H1 (cell line): ENCODE results near the gene GABRR2. TPM values are rescaled to one million over a fixed set of nuclear protein-coding genes. Genes with fewer than 3 reads are reported as not detected.

Experiments used
- CTCF ChIA-PET: fragments of 300-600 bp; sonication (Branson Sonifier 250); formaldehyde crosslinking; loops from one replicate; lab custom pipeline; 2021; ENCODE audit not compliant: partially characterized antibody; lab: Charles Lee
- POLR2A ChIA-PET: fragments of 300-600 bp; sonication (Branson Sonifier 250); formaldehyde crosslinking; loops from one replicate; lab custom pipeline; 2021; ENCODE audit warnings: inconsistent platforms; ENCODE audit not compliant: partially characterized antibody; lab: Charles Lee
- DNase-seq, 2 experiments: peaks; one replicate each; pipeline versions ENCODE4 v3.0.0 to v3.0.0-alpha.2; 2010 to 2022; ENCODE audit warnings: low spot score in 2 of 2, low read depth in 1 of 2, mixed read lengths in 1 of 2
- FAIRE-seq: peaks from 2 replicates; lab custom pipeline; 2011; peaks lifted over from hg19 to GRCh38; lab: Jason Lieb, UNC
- H2AFZ ChIP-seq: 2 replicates; pipeline ENCODE4 v1.8.1; 2012; ENCODE audit warnings: low read length, inconsistent platforms
- H2AK5ac ChIP-seq: 2 replicates; pipeline ENCODE4 v1.6.1; 2013; ENCODE audit warnings: low read depth, low read length
- H2BK120ac ChIP-seq: replicated peaks from 2 replicates; pipeline ENCODE3; 2013; ENCODE audit warnings: low read depth, low read length, inconsistent platforms
- H2BK12ac ChIP-seq: 2 replicates; pipeline ENCODE4 v1.6.1; 2013; ENCODE audit warnings: low read depth, low read length
- H2BK15ac ChIP-seq: 2 replicates; pipeline ENCODE4 v1.6.1; 2013; ENCODE audit warnings: low read length
- H2BK20ac ChIP-seq: 2 replicates; pipeline ENCODE4 v1.6.1; 2013; ENCODE audit warnings: low read length
- H2BK5ac ChIP-seq: 2 replicates; pipeline ENCODE4 v1.6.1; 2013; ENCODE audit warnings: low read depth, low read length
- H3K14ac ChIP-seq: 2 replicates; pipeline ENCODE4 v1.6.1; 2013; ENCODE audit warnings: inconsistent platforms; ENCODE audit not compliant: insufficient read length
- H3K18ac ChIP-seq: 2 replicates; pipeline ENCODE4 v1.6.1; 2013; ENCODE audit warnings: low read length; ENCODE audit errors: extremely low read depth
- H3K23ac ChIP-seq: 2 replicates; pipeline ENCODE4 v1.6.1; 2013; ENCODE audit warnings: inconsistent platforms; ENCODE audit not compliant: insufficient read length
- H3K23me2 ChIP-seq: 2 replicates; pipeline ENCODE4 v1.6.1; 2013; ENCODE audit warnings: low read depth, low read length
- H3K27ac ChIP-seq: 2 replicates; pipeline ENCODE4 v1.6.1; 2011; ENCODE audit warnings: low read depth, low read length, inconsistent platforms
- H3K27me3 ChIP-seq, 4 experiments: replicated peaks in 1 of 4; 1 replicate in 1 of 4; 2 replicates in 3 of 4; pipeline versions ENCODE4 v1.6.1 to v1.8.1; 2011 to 2013; ENCODE audit warnings: low read length in 3 of 4, mild to moderate bottlenecking in 3 of 4, inconsistent platforms in 2 of 4, mixed read lengths in 2 of 4, moderate library complexity in 1 of 4; ENCODE audit not compliant: control insufficient read depth in 3 of 4, insufficient read depth in 3 of 4; ENCODE audit errors: extremely low read depth in 1 of 4
- H3K36me3 ChIP-seq, 4 experiments: 2 replicates each; pipeline versions ENCODE4 v1.6.1 to v1.8.1; 2011 to 2013; ENCODE audit warnings: mild to moderate bottlenecking in 4 of 4, low read length in 3 of 4, moderate library complexity in 2 of 4, control low read depth in 1 of 4, inconsistent platforms in 1 of 4; ENCODE audit not compliant: insufficient read depth in 4 of 4, control insufficient read depth in 2 of 4
- H3K4ac ChIP-seq: replicated peaks from 2 replicates; pipeline ENCODE3; 2013; ENCODE audit warnings: low read length, low read depth, mixed read lengths, inconsistent platforms; ENCODE audit not compliant: insufficient read length
- H3K4me1 ChIP-seq, 4 experiments: replicated peaks in 1 of 4; 1 replicate in 1 of 4; 2 replicates in 3 of 4; pipeline versions ENCODE4 v1.6.1 to v1.8.1; 2011 to 2013; ENCODE audit warnings: low read length in 3 of 4, inconsistent platforms in 2 of 4, mixed read lengths in 1 of 4; ENCODE audit not compliant: insufficient read depth in 4 of 4, control insufficient read depth in 3 of 4
- H3K4me2 ChIP-seq, 2 experiments: 2 replicates each; pipeline versions ENCODE4 v1.6.1 to v1.8.1; 2011 to 2013; ENCODE audit warnings: low read depth in 2 of 2, low read length in 2 of 2, control low read depth in 1 of 2, inconsistent platforms in 1 of 2, mild to moderate bottlenecking in 1 of 2; ENCODE audit not compliant: insufficient read depth in 1 of 2
- H3K4me3 ChIP-seq, 4 experiments: fragments of 200-600, 300-600 bp in 1 of 4; sonication (generic), shearing (Covaris generic), sonication (Bioruptor Twin) in 1 of 4; 2 replicates each; pipeline versions ENCODE4 v1.5.1 to v1.8.1; 2011 to 2016; ENCODE audit warnings: low read length in 4 of 4, low read depth in 3 of 4, control low read depth in 2 of 4, inconsistent platforms in 2 of 4, mild to moderate bottlenecking in 2 of 4, mixed read lengths in 1 of 4, moderate library complexity in 1 of 4; ENCODE audit not compliant: insufficient read depth in 2 of 4; ENCODE audit errors: extremely low read depth in 1 of 4
- H3K56ac ChIP-seq: replicated peaks from 2 replicates; pipeline ENCODE3; 2013; ENCODE audit warnings: low read depth, mild to moderate bottlenecking, mixed read lengths, low read length, inconsistent platforms; ENCODE audit not compliant: insufficient read length
- H3K79me1 ChIP-seq: 2 replicates; pipeline ENCODE4 v1.6.1; 2013; ENCODE audit warnings: low read depth, low read length, control low read depth
- H3K79me2 ChIP-seq, 2 experiments: 2 replicates each; pipeline versions ENCODE4 v1.6.1 to v1.8.1; 2012 to 2013; ENCODE audit warnings: low read length in 2 of 2, mild to moderate bottlenecking in 2 of 2, inconsistent platforms in 1 of 2; ENCODE audit not compliant: insufficient read depth in 2 of 2, control insufficient read depth in 1 of 2
- H3K9ac ChIP-seq, 4 experiments: replicated peaks in 1 of 4; 1 replicate in 1 of 4; 2 replicates in 3 of 4; pipeline versions ENCODE4 v1.6.1 to v1.8.1; 2011 to 2013; ENCODE audit warnings: low read depth in 3 of 4, low read length in 3 of 4, control low read depth in 2 of 4, mild to moderate bottlenecking in 2 of 4, moderate library complexity in 2 of 4, inconsistent platforms in 1 of 4; ENCODE audit errors: extremely low read depth in 1 of 4
- H3K9me3 ChIP-seq, 2 experiments: 2 replicates each; pipeline versions ENCODE4 v1.6.1 to v1.8.1; 2012 to 2013; ENCODE audit warnings: mild to moderate bottlenecking in 2 of 2, moderate library complexity in 2 of 2, control low read depth in 1 of 2, inconsistent platforms in 1 of 2, low read depth in 1 of 2, low read length in 1 of 2, mixed read lengths in 1 of 2; ENCODE audit not compliant: insufficient read depth in 2 of 2
- H4K20me1 ChIP-seq, 2 experiments: replicated peaks in 1 of 2; 2 replicates each; pipeline versions ENCODE3 to v1.8.1; 2011 to 2013; ENCODE audit warnings: inconsistent platforms in 2 of 2, low read length in 2 of 2, mild to moderate bottlenecking in 1 of 2; ENCODE audit not compliant: insufficient read depth in 2 of 2, control insufficient read depth in 1 of 2
- H4K5ac ChIP-seq: 2 replicates; pipeline ENCODE4 v1.6.1; 2013; ENCODE audit warnings: low read length, low read depth, mixed read lengths, inconsistent platforms; ENCODE audit not compliant: insufficient read length
- H4K8ac ChIP-seq: 2 replicates; pipeline ENCODE4 v1.8.0; 2013; ENCODE audit warnings: mild to moderate bottlenecking, moderate library complexity, low read length, inconsistent platforms; ENCODE audit not compliant: insufficient read depth; ENCODE audit errors: extremely low read depth
- H4K91ac ChIP-seq: replicated peaks from 2 replicates; pipeline ENCODE3; 2013; ENCODE audit warnings: low read length, mixed read lengths, inconsistent platforms; ENCODE audit not compliant: insufficient read length
- ASH2L ChIP-seq: fragments of 200-600, 300-600 bp; sonication (generic); IDR thresholded peaks from one replicate; pipeline ENCODE4 v1.7.1; 2017; ENCODE audit warnings: low read length
- BACH1 ChIP-seq: IDR thresholded peaks from 2 replicates; pipeline ENCODE4 v1.6.1; 2012; ENCODE audit warnings: low read length, improper control_type of control experiment
- BCL11A ChIP-seq, 2 experiments: IDR thresholded peaks; one replicate each; pipeline ENCODE4 v1.6.1; 2011; ENCODE audit warnings: low read depth in 2 of 2, low read length in 2 of 2, mild to moderate bottlenecking in 2 of 2
- CEBPB ChIP-seq: IDR thresholded peaks from 2 replicates; pipeline ENCODE4 v1.6.1; 2012; ENCODE audit warnings: low read depth, low read length
- CHD1 ChIP-seq: IDR thresholded peaks from 2 replicates; pipeline ENCODE4 v1.6.1; 2012; ENCODE audit warnings: low read depth, low read length, improper control_type of control experiment
- KDM5A ChIP-seq: fragments of 200-600 bp; IDR thresholded peaks from 2 replicates; pipeline ENCODE4 v1.7.1; 2012; ENCODE audit warnings: mild to moderate bottlenecking, low read length, inconsistent platforms, mixed read lengths
- MAX ChIP-seq: IDR thresholded peaks from 2 replicates; pipeline ENCODE4 v1.6.1; 2012; ENCODE audit warnings: inconsistent platforms
- PHF8 ChIP-seq: fragments of 200-600 bp; sonication (generic); conservative IDR thresholded peaks from 2 replicates; pipeline ENCODE4 v1.7.1; 2012; ENCODE audit warnings: low read depth, mild to moderate bottlenecking, inconsistent platforms, low read length, moderate library complexity
- POLR2AphosphoS5 ChIP-seq: IDR thresholded peaks from 2 replicates; pipeline ENCODE4 v1.6.1; 2011; ENCODE audit warnings: low read depth, low read length
- RAD21 ChIP-seq, 2 experiments: IDR thresholded peaks in 1 of 2; conservative IDR thresholded peaks in 1 of 2; 2 replicates each; pipeline ENCODE4 v1.6.1; 2011; ENCODE audit warnings: low read depth in 2 of 2, low read length in 2 of 2, improper control_type of control experiment in 1 of 2, inconsistent platforms in 1 of 2, mild to moderate bottlenecking in 1 of 2, moderate library complexity in 1 of 2
- RNF2 ChIP-seq: fragments of 200-900, 300-1000 bp; sonication (generic); IDR thresholded peaks from 2 replicates; pipeline ENCODE4 v1.7.1; 2016; ENCODE audit warnings: borderline replicate concordance, low read depth, mild to moderate bottlenecking, antibody characterized with exemption, low read length; ENCODE audit not compliant: poor library complexity, severe bottlenecking; ENCODE audit errors: missing control alignments
- SP1 ChIP-seq: IDR thresholded peaks from 2 replicates; pipeline ENCODE4 v1.6.1; 2011; ENCODE audit warnings: low read depth, low read length
- SP2 ChIP-seq: IDR thresholded peaks from 2 replicates; pipeline ENCODE4 v1.6.1; 2012; ENCODE audit warnings: mild to moderate bottlenecking, low read length, inconsistent platforms
- TAF7 ChIP-seq: optimal IDR thresholded peaks from 2 replicates; pipeline ENCODE3; 2011; ENCODE audit warnings: low read depth, mild to moderate bottlenecking, inconsistent platforms, low read length, moderate library complexity, borderline replicate concordance
- WGBS, 2 experiments: shearing (Covaris generic) in 1 of 2; methylation state at CpG; one replicate each; pipeline versions ENCODE4 v1.1.6 to v1.1.7; 2013 to 2015; ENCODE audit warnings: low lambda C conversion rate in 2 of 2, mixed read lengths in 2 of 2, inconsistent platforms in 1 of 2, low coverage in 1 of 2, missing lambda C conversion rate in 1 of 2; ENCODE audit not compliant: insufficient replicate concordance in 2 of 2, insufficient coverage in 1 of 2, insufficient read length in 1 of 2; ENCODE audit errors: extremely low coverage in 1 of 2, missing lambda C conversion rate in 1 of 2; 5-methylcytosine and 5-hydroxymethylcytosine counted together
- polyA plus RNA-seq, 7 experiments: library from polyadenylated mRNA; depleted of rRNA in 3 of 7; stranded (reverse) in 5 of 7; unstranded in 2 of 7; fragments of >200 nt in 5 of 7; fragments of 200-250 nt in 2 of 7; gene quantifications; 1 replicate in 5 of 7; 2 replicates in 1 of 7; 4 replicates in 1 of 7; pipeline versions ENCODE4 v1.2.1 to v1.2.3, GENCODE V29; 2011 to 2013; ENCODE audit warnings: missing spikeins in 2 of 7, mixed read lengths in 2 of 7
- total RNA-seq: library from RNA; stranded (reverse); fragmentation: NEBNext Ultra II Directional; extraction: Animal tissue kit (Norgen Biotek cat#: 25700); gene quantifications from 2 replicates; pipeline ENCODE4 v1.2.1, GENCODE V29; 2021

GABRR2 gene
- total and polyA plus RNA-seq, 2 of the 8 experiments (the other 6 are each of a cell fraction or from before 2014, with no cell fraction given): not detected

- Histone ChIP-seq H3K4me3 (no peak overlapping the region), H3K79me1 (no peaks in the 10 kb centered on the region)
- CTCF ChIA-PET: interaction anchor here (9.9 kb wide), 1 partner anchor 10 kb away, joined by 56 read pairs; no protein-coding TSS in a partner anchor
- no peak for TF ChIP-seq CEBPB
- no peak for TF ChIP-seq TAF7
- TF ChIP-seq RAD21 (IDR thresholded peaks at IDR 0.05 in 1 of 2, conservative IDR thresholded peaks at IDR 0.05 in 1 of 2; ENCODE audit: low read depth in 2 of 2, low read length in 2 of 2): no peak
- TF ChIP-seq MAX: no peak
- TF ChIP-seq BCL11A (IDR thresholded peaks at IDR 0.05; ENCODE audit: low read depth in 2 of 2, low read length in 2 of 2): no peak
- TF ChIP-seq CHD1: no peak
- TF ChIP-seq ASH2L: no peak
- TF ChIP-seq SP2: no peak
- TF ChIP-seq BACH1: no peak
- no peak for TF ChIP-seq KDM5A
- no peak for TF ChIP-seq SP1
- TF ChIP-seq RNF2: no peak
- no peak for TF ChIP-seq PHF8
- TF ChIP-seq POLR2AphosphoS5: no peak
Measured at GRCh38 chr6:89251976-89252375, 63.1 kb downstream of the GABRR2 start.

More at GRCh38 chr6:89251976-89252375, 63.1 kb downstream of the GABRR2 start:
- FAIRE-seq (no peak), DNase-seq (peak in 1 of 2 experiments; percentile 34)
- Histone ChIP-seq H2BK20ac (no peak overlapping the region), H4K5ac (no peak overlapping the region), H3K4ac (no peak overlapping the region), H2BK5ac (no peak overlapping the region), H3K4me1 (no peaks in the 10 kb centered on the region), H3K14ac (no peak overlapping the region), H3K18ac (no peak overlapping the region), H3K9me3 (no peaks in the 10 kb centered on the region), H3K23ac (no peak overlapping the region), H2BK15ac (no peak overlapping the region), H2AK5ac (no peak overlapping the region), H3K56ac (no peak overlapping the region), H3K36me3 (no peaks in the 10 kb centered on the region), H4K8ac (no peak overlapping the region), H3K27me3 (no peaks in the 10 kb centered on the region), H3K9ac (no peak overlapping the region), H3K23me2 (no peaks in the 10 kb centered on the region), H3K4me2 (no peak overlapping the region), H3K27ac (no peak overlapping the region), H3K79me2 (no peaks in the 10 kb centered on the region), H2AFZ (no peak overlapping the region), H4K20me1 (no peaks in the 10 kb centered on the region), H2BK12ac (no peak overlapping the region), H4K91ac (no peak overlapping the region), H2BK120ac (no peak overlapping the region)
- POLR2A ChIA-PET: no interaction called here
- WGBS, 2 experiments: 87% methylated on average over 10 of the region's 10 CpGs; no CpG with 5 or more reads in 1 of the 2 experiments
